ENCODE measurements around the gene CCDC171.
A peak's percentile ranks its signal among the peaks of the same experiment; 100 is the strongest.
"Not testable (repeated sequence)": the region's sequence is repeated elsewhere in the genome, so short reads cannot be mapped to it uniquely, and the experiment has no call there.

The CCDC171 gene

DNA sequence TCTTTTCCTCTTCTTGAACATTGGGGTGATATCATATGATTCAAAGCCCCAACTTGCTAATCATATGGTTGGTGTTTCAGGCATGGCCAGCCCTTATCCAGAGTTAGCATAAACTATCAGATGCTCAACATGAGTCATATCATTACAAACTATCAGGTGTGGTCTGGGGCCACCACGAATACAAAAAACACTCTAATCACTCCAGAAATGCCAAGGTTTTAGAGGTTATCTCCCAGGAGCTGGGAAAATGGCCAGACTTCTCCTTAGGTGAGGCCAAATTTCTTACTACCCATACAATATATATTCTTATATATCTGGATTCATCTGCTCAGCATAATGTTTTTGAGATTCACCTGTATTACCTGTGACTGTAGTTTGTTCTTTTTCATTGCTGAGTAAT, 210.5 kb downstream of the CCDC171 start:
- DNase-seq (ENCODE audit: low spot score) = no peak

GRCh38 chr9:15764131-15764530, 211.3 kb downstream of the CCDC171 start:
- no peak for DNase-seq (ENCODE audit: low spot score)

DNA sequence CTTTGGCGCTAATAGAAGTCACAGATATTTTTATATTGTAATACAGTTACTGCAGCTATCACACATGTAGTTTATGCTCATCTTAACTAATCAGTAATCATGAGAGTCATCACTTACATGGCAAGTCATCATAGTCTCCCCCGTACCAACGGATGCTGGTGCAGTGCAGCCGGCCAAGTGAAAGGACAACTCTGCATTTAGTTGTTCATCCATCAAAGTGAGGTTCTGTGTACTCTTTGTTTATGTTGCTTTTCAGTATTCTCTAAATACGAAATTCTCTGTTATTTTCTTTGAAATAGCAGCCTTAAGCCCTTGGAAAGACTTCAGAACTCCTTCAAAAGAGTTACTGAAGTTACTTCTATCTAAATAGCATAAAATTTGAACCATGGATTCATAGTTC, 216.7 kb downstream of the CCDC171 start:
- no peak for DNase-seq (ENCODE audit: low spot score)

DNA sequence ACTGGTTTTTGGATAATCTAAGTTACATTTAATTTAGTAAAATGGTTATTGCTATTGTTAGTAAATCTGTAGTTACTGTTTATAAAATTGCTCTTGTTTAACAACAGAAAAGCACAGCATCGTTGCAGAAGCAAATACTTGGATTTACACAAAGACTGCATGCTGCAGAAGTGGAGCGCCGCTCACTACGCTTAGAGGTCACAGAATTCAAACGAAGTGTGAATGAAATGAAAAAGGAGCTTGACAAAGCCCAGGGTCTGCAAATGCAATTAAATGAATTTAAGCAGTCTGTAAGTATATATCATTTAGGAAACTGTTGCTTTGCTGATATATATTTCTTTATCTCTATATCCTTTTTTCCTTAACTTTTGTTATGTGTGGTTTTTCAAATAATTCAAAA, 226.0 kb downstream of the CCDC171 start:
- DNase-seq (ENCODE audit: low spot score) = no peak

- DNase-seq (ENCODE audit: low spot score) = no peak
These were observed 229.3 kb downstream of the CCDC171 start for GRCh38 chr9:15782106-15782505.

GRCh38 chr9:15785584-15785983, 232.7 kb downstream of the CCDC171 start:
- no peak for DNase-seq (ENCODE audit: low spot score)

- no peak for DNase-seq (ENCODE audit: low spot score)
These were observed 233.8 kb downstream of the CCDC171 start for GRCh38 chr9:15786616-15787015.

DNA sequence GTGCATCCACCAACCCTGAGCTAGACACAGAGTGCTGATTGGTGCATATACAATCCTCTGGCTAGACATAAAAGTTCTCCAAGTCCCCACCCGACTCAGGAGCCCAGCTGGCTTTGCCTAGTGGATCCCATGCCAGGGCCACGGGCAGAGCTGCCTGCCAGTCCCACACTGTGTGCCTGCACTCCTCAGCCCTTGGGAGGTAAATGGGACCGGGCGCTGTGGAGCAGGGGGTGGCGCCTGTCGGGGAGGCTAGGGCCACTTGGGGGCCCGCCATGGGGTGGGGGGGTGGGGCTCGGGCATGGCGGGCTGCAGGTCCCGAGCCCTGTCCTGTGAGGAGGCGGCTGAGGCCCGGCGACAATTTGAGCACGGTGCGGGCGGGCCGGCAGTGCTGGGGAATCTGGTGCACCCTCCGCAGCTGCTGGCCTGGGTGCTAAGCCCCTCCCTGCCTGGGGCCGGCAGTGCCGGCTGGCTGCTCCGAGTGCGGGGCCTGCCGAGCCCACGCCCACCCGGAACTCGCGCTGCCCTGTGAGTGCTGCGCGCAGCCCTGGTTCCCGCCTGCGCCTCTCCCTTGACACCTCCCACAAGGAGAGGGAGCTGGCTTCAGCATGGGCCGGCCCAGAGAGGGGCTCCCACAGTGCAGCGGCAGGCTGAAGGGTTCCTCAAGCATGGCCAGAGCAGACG, 257.5 kb downstream of the CCDC171 start:
- not testable (repeated sequence) for DNase-seq (ENCODE audit: low spot score)

DNA sequence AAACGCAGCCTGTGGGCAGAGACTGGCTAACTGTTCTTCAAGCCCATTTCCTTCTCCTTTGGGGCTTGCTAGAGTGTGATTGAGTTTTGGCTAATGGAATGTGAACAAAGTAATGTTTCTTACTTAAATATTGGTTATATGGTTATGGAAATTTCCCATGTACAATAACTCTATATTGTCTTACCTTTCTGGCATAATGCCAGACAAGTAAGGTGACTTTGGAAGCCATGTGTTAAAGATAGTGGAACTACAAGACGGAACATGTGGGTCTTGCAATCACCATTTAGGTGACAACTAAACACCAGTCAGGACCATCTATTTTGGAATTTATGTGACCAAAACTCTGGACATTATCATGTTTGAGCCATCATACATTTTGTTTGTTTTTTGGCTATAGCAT, 260.2 kb downstream of the CCDC171 start:
- DNase-seq (ENCODE audit: low spot score) = no peak

DNA sequence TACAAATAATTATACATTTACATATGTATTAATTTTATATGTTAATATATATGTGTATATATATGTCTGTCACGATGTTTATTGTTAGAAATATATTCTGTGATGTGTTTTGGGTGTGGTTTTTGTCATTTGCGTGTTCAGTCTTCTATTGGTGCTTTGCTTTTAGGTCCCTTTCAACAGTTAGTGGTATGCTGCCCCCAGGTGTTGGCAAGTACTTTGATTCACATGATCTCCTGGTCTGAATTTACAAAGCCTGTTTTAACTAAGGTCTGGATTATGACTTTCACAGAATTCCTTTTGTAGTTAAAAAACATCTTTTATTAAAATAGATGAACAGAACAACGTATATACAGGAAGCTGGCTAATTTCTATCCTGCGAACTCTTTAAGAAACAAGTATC, 271.5 kb downstream of the CCDC171 start:
- DNase-seq (ENCODE audit: low spot score) = no peak

DNA sequence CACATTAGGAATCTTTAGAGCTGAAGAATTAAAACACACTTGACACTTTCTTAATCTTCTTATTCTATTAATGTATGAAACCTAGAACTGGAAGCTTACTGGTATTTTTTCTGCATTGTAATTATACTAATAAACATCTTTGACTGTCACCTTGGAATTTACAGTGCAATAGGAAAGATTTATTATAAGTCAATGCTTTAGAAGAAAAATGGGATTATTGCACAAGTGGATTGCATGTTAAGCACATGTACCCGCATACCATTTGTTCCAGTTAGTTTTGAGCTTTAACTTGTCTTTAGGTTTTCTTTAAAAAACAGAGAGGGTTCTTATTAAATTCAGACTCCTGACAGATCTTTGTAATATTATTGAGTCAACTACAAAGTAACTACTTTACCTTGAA, 278.5 kb downstream of the CCDC171 start:
- DNase-seq (ENCODE audit: low spot score) = no peak

GRCh38 chr9:15834541-15834940, 281.7 kb downstream of the CCDC171 start:
- no peak for DNase-seq (ENCODE audit: low spot score)

GRCh38 chr9:15837079-15837679, 284.3 kb downstream of the CCDC171 start:
- peak; percentile 58 for DNase-seq (ENCODE audit: low spot score)

GRCh38 chr9:15842051-15842450, 289.2 kb downstream of the CCDC171 start:
- no peak for DNase-seq (ENCODE audit: low spot score)

DNA sequence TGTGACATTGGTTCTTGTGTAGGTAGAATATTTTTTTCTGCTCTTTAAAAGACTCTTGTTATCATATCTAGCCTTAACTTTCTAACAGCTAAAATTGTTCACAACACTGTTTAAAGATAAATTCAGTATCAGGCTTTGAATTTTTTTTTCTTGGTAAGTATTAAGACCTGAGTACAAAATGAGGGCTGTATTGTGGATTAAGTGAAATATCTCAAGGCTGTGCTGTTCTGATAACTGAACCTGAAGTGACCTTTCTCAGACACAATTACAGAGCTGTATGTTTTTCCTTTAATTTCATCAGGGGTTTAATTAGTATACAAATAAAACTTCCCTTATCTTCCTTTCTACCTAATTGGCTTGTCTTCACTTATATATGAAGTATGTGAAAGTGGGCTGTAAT, 290.5 kb downstream of the CCDC171 start:
- no peak for DNase-seq (ENCODE audit: low spot score)

DNA sequence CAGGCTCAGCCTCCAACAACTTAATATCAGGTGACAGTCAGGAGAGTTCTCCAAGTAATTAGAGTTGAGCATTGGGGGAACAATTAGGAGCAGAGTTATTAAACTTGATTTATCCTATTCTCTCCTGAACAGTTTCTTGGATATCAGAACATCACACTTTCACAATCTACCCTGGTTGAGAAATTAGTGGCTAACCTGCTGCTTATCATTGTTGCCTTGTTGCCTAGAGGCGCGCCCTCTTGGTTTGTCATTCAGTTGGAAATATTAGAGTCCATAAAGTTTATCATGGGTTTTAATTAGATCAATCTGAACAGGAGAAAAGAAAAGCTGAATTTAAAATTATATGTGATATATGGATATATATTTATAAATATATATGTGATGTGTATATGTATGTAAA, 291.1 kb downstream of the CCDC171 start:
- no peak for DNase-seq (ENCODE audit: low spot score)

- DNase-seq (ENCODE audit: low spot score) = peak; percentile 3
These were observed 293.8 kb downstream of the CCDC171 start for GRCh38 chr9:15846611-15847010.

DNA sequence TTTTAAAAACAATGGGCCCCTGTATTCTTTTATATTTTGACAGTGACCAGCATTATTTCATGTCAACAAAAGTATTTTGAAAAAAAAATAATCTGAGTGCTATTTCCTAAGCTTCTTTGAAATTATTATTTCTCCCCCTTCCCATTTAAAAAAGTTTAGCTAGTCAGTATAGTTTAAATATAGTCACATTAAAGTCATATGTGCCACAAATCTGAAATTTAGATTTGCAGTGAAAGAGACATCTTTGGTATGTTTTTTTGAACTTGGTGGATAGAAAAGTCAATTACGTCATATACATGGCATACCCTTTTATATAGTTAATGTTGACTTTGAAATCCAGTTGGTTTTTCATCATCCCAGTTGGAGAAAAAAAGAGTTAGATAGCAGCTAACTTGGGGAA, 297.0 kb downstream of the CCDC171 start:
- no peak for DNase-seq (ENCODE audit: low spot score)

DNA sequence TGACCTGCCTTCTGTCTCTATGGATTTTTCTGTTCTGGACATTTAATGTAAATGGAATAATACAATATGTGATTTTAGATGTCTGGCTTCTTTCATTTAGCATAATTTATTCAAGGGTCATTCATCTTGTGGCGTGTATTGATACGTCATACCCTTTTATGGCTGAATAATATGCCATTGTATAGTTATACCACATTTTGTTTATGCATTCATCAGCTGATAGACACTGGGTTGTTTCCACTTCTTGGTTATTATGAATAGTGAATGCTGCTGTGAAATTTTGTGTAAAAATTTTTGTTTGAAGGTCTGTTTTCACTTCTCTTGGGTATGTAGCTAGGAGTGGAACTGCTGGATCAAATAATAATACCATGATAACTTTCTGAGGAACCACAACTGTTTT, 298.9 kb downstream of the CCDC171 start:
- DNase-seq (ENCODE audit: low spot score) = no peak

- DNase-seq (ENCODE audit: low spot score) = no peak
These were observed 303.7 kb downstream of the CCDC171 start for GRCh38 chr9:15856591-15856990.

- no peak for DNase-seq (ENCODE audit: low spot score)
These were observed 314.5 kb downstream of the CCDC171 start for GRCh38 chr9:15867334-15867733.

DNA sequence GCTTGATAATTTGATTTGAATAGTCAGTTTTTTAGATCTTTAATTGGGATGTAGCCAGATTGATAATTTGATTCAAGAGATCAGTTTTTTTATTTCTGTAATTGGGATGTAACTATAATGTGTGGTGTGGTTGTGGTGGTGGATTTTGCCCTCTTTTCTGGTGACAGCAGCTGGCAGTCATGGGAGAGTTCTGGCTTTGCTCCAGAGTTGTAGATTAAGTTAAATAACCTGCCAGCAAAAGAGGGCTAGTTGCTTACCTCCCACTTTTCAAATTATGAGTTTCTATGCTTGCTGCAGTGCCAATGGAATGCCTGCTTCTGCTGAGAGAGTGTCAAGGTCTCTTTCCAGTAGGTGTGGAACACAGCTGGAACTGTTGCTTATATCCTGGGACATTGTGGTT, 315.1 kb downstream of the CCDC171 start:
- DNase-seq (ENCODE audit: low spot score) = no peak

DNA sequence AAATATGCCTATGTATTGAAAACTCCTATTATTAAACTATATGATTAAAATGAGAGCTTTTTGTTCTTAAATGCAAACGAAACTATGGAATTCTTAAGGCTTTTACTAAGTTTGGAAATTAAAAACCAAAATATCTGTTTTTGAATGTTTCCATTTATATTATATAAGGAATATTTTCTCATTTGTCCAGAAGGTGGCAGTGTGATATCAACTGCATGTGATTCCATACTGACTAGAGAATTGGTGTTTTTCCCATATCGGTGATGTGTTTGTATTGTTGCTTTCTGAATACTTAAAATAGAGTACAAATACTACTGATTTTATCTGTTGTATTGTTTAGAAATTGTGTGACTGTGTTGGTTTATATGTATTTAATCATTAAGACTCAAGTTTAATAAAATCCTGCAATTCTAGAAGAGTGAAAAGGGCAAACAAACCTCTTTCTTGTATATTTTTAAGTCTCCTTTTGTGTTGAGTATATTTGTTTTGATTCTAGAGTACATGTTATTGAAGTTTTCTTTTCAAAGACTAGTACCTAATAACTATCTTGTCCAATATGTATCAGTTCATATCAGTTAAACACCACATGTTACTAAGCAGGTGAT, 320.8 kb downstream of the CCDC171 start:
- DNase-seq (ENCODE audit: low spot score) = peak; percentile 79

DNA sequence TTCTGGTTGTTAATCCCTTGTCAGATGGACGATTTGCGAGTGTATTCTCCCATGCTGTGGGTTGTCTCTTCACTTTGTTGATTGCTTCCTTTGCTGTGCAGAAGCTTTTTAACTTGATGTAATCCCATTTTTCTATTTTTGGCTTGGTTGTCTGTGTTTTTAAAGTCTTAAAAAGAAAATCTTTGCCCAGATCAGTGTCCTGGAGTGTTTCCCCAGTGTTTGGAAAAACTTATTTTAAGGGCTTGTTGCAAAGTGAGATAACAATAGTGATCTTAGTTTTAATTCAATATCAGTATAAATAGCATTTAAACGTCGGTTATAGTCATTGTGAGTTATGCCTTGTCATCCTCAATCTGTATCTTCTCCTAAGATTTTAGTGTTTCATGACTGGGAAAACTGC, 329.5 kb downstream of the CCDC171 start:
- no peak for DNase-seq (ENCODE audit: low spot score)
